Erythroblast (primary cell): ENCODE data around the gene DPEP2NB.

Experiments
- GATA1 ChIP-seq: IDR thresholded peaks from 2 replicates; pipeline ENCODE4 v1.6.1; 2011; ENCODE audit warnings: low read depth, mild to moderate bottlenecking, control low read depth, low read length, moderate library complexity
- POLR2A ChIP-seq: IDR thresholded peaks from 2 replicates; pipeline ENCODE4 v1.6.1; 2011; ENCODE audit warnings: mild to moderate bottlenecking, low read length

DNA sequence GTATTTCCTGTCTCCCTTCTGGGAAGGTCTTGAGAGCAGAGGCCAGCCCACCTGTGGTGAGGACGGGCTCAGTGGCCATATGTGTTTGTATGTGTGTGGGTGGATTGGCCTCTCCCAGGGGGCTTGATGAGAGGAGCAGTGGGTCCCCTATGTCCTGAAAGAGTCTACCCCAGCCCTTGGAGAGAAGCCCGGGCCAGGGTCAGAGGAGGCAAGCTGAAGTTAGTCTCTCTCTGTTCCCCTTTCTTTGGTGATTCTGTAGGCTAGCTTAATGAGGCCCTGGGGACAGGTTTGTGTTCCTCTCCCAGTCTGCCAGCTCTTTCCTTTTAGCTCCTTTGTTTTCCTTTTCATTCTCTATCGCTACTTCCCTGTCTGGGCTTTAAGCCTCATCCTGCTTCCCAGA is 45.7 kb upstream of the DPEP2NB start:
- TF ChIP-seq POLR2A (no peak), GATA1 (no peak)
